ENCODE results near the gene CIBAR2.
"Not testable (repeated sequence)": the region's sequence is repeated elsewhere in the genome, so short reads cannot be mapped to it uniquely, and the experiment has no call there.

CIBAR2 gene

GRCh38 chr16:85128079-85128837, 16.0 kb upstream of the CIBAR2 start:
- DNase-seq (ENCODE audit: low read depth in 1 of 2, low spot score in 1 of 2) = no peak

- DNase-seq (ENCODE audit: low read depth in 1 of 2, low spot score in 1 of 2) = no peak
Measured at GRCh38 chr16:85127379-85127723, 15.1 kb upstream of the CIBAR2 start.

- DNase-seq (ENCODE audit: low read depth in 1 of 2, low spot score in 1 of 2) = no peak
Measured at GRCh38 chr16:85126705-85127378, 14.6 kb upstream of the CIBAR2 start.

- DNase-seq (ENCODE audit: low read depth in 1 of 2, low spot score in 1 of 2) = no peak
Measured at GRCh38 chr16:85126394-85126704, 14.1 kb upstream of the CIBAR2 start.

GRCh38 chr16:85125570-85126393, 13.5 kb upstream of the CIBAR2 start:
- DNase-seq (ENCODE audit: low read depth in 1 of 2, low spot score in 1 of 2) = no peak

GRCh38 chr16:85124636-85125346, 12.5 kb upstream of the CIBAR2 start:
- no peak for DNase-seq (ENCODE audit: low read depth in 1 of 2, low spot score in 1 of 2)

- no peak for DNase-seq (ENCODE audit: low read depth in 1 of 2, low spot score in 1 of 2)
Measured at GRCh38 chr16:85123891-85124635, 11.8 kb upstream of the CIBAR2 start.

- not testable (repeated sequence) for DNase-seq (ENCODE audit: low read depth in 1 of 2, low spot score in 1 of 2)
Measured at GRCh38 chr16:85123441-85123840, 11.2 kb upstream of the CIBAR2 start.

- no peak for DNase-seq (ENCODE audit: low read depth in 1 of 2, low spot score in 1 of 2)
Measured at GRCh38 chr16:85120006-85120340, 7.7 kb upstream of the CIBAR2 start.

- no peak for DNase-seq (ENCODE audit: low read depth in 1 of 2, low spot score in 1 of 2)
Measured at GRCh38 chr16:85117418-85117817, 5.1 kb upstream of the CIBAR2 start.

GRCh38 chr16:85114909-85115567, 2.8 kb upstream of the CIBAR2 start:
- peak; percentile 64 to 69 for DNase-seq (ENCODE audit: low read depth in 1 of 2, low spot score in 1 of 2)

- no peak for DNase-seq (ENCODE audit: low read depth in 1 of 2, low spot score in 1 of 2)
Measured at GRCh38 chr16:85113913-85114312, 1.6 kb upstream of the CIBAR2 start.

- DNase-seq (ENCODE audit: low read depth in 1 of 2, low spot score in 1 of 2) = no peak
Measured at GRCh38 chr16:85113168-85113733, 979 bp upstream of the CIBAR2 start.

- no peak for DNase-seq (ENCODE audit: low read depth in 1 of 2, low spot score in 1 of 2)
Measured at GRCh38 chr16:85111184-85111583, 1.1 kb downstream of the CIBAR2 start.

GRCh38 chr16:85110105-85110504, 2.2 kb downstream of the CIBAR2 start:
- no peak for DNase-seq (ENCODE audit: low read depth in 1 of 2, low spot score in 1 of 2)

GRCh38 chr16:85107532-85107931, 4.7 kb downstream of the CIBAR2 start:
- DNase-seq (ENCODE audit: low read depth in 1 of 2, low spot score in 1 of 2) = no peak

- no peak for DNase-seq (ENCODE audit: low read depth in 1 of 2, low spot score in 1 of 2)
Measured at GRCh38 chr16:85107083-85107482, 5.2 kb downstream of the CIBAR2 start.

GRCh38 chr16:85105475-85105874, 6.8 kb downstream of the CIBAR2 start:
- no peak for DNase-seq (ENCODE audit: low read depth in 1 of 2, low spot score in 1 of 2)

- no peak for DNase-seq (ENCODE audit: low read depth in 1 of 2, low spot score in 1 of 2)
Measured at GRCh38 chr16:85104821-85105391, 7.4 kb downstream of the CIBAR2 start.

GRCh38 chr16:85104147-85104546, 8.1 kb downstream of the CIBAR2 start:
- DNase-seq (ENCODE audit: low read depth in 1 of 2, low spot score in 1 of 2) = no peak
